ENCODE data around the gene OSBPL3. TPM values are rescaled to one million over a fixed set of nuclear protein-coding genes. Genes with fewer than 3 reads are reported as not detected.

Gene OSBPL3
- total and polyA plus RNA-seq, 4 experiments from 2014 or later: 6.9 to 72.7 (median 40.5) TPM

DNA sequence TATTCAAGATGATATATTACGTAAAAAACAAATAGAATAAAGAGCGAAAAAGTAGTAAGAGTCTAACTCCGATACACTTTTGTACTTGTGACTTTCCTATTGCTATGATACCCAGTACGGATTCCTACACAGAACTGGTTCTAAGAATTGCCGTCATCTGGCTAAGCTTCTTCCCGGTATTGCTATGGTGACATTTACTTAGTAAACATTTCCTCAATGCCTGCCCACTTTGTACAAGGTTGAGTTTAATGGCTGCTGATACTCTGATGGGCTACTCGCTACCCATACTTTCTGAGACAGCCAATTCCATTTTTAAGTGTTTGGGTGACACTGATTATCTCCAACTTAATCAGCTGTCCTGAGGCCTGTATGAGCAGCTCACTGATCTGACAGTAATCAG lies 55.6 kb downstream of the OSBPL3 start:
- DNase-seq: peak in 4 of 5 donors; percentile 14 to 67 (median 49)
- ChIA-PET POLR2A (ENCODE audit: partially characterized antibody) (interaction anchor here (0.8 to 2.6 kb wide), 4 partner anchors 9 to 103 kb away, joined by 3 to 7 read pairs (median 4); partner anchors contain the start of gene OSBPL3), CTCF (ENCODE audit: partially characterized antibody) (interaction anchor here (0.8 to 1.6 kb wide), 6 partner anchors 13 to 147 kb away, joined by 3 to 5 read pairs (median 3); no protein-coding TSS in a partner anchor)
- peak overlapping the region; percentile 25 to 89 (median 71) for H3K27ac Mint-ChIP-seq
- peaks cover 70% of the 10 kb centered on the region for H3K4me1 ChIP-seq (ENCODE audit: insufficient read depth, low read length)
- H3K36me3 Mint-ChIP-seq: no peaks in the 10 kb centered on the region
- peaks cover 56 to 81% (median 68%) of the 10 kb centered on the region in 4 donors for H3K4me1 Mint-ChIP-seq
- intact Hi-C loops (cut with micrococcal nuclease): no loop called here
- no peaks in the 10 kb centered on the region for H3K27me3 ChIP-seq (ENCODE audit: insufficient read depth, low read length)
- H3K4me3 Mint-ChIP-seq: peak overlapping the region in 6 of 8 donors; percentile 11 to 62 (median 35)
- no peaks in the 10 kb centered on the region for H3K36me3 ChIP-seq (ENCODE audit: insufficient read depth, low read length)
- H3K27ac ChIP-seq (ENCODE audit: low read depth, low read length): peak overlapping the region; percentile 10
- H3K9me3 Mint-ChIP-seq: peaks cover 0 to 1% (median 0%) of the 10 kb centered on the region in 8 donors
- H3K27me3 Mint-ChIP-seq: no peaks in the 10 kb centered on the region
- no peak overlapping the region for H3K4me3 ChIP-seq (ENCODE audit: low read length in 2 of 2)
- H3K9me3 ChIP-seq (ENCODE audit: control insufficient read depth in 1 of 2, low read length in 2 of 2): no peaks in the 10 kb centered on the region

DNA sequence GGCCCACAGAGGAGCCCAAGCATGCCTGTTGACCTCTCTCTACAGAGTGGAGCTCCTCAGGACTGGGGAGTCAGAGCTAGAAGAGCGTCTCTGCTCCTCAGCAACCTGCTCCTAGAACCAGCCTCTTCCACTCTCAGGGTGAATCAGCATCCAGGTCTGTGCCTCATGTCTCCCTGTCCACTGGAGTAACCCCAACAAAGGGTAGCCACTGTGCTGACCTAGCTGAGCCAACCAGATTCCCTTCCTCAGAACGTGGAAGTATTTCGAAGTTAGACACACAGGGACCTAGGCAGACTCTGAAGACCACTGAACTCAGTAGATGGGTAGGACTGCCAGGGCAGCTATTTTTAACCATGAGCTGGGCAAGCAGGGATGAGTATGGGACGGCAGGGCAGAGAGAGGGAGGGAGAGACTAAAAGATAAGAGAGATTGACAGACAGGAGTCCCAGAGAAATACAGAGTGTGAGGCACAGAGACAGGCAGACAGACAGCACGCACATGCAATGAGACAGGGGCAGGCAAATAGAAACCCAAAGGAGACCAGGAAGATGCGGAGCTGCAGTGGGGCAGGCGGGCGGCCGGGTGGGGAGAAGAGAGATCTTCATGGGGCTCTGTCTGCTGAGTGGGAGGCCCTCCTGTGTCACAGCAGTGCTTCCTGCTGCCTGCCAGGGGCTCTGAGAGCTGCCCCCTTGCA lies 56.7 kb downstream of the OSBPL3 start:
- H3K36me3 Mint-ChIP-seq: no peaks in the 10 kb centered on the region
- no peaks in the 10 kb centered on the region for H3K27me3 Mint-ChIP-seq
- no peak for DNase-seq
- H3K4me3 Mint-ChIP-seq: peak overlapping the region in 5 of 8 donors; percentile 2 to 47 (median 21)
- Histone ChIP-seq H3K36me3 (ENCODE audit: insufficient read depth, low read length) (no peaks in the 10 kb centered on the region), H3K4me1 (ENCODE audit: insufficient read depth, low read length) (peaks cover 80% of the 10 kb centered on the region), H3K27me3 (ENCODE audit: insufficient read depth, low read length) (no peaks in the 10 kb centered on the region), H3K27ac (ENCODE audit: low read depth, low read length) (peak overlapping the region; percentile 2), H3K4me3 (ENCODE audit: low read length in 2 of 2) (no peak overlapping the region), H3K9me3 (ENCODE audit: control insufficient read depth in 1 of 2, low read length in 2 of 2) (no peaks in the 10 kb centered on the region)
- POLR2A ChIA-PET (ENCODE audit: partially characterized antibody): interaction anchor here (0.8 kb wide), 1 partner anchor 57 kb away, joined by 3 read pairs; no protein-coding TSS in a partner anchor
- CTCF ChIA-PET (ENCODE audit: partially characterized antibody): interaction anchor here (1.1 to 1.5 kb wide), 2 partner anchors 12 to 55 kb away, joined by 4 to 5 read pairs; no protein-coding TSS in a partner anchor
- intact Hi-C loops (cut with micrococcal nuclease): no loop called here
- H3K27ac Mint-ChIP-seq: peak overlapping the region; percentile 39 to 92 (median 84)
- peaks cover 0 to 1% (median 0%) of the 10 kb centered on the region in 8 donors for H3K9me3 Mint-ChIP-seq
- H3K4me1 Mint-ChIP-seq: peaks cover 64 to 88% (median 76%) of the 10 kb centered on the region in 4 donors

DNA sequence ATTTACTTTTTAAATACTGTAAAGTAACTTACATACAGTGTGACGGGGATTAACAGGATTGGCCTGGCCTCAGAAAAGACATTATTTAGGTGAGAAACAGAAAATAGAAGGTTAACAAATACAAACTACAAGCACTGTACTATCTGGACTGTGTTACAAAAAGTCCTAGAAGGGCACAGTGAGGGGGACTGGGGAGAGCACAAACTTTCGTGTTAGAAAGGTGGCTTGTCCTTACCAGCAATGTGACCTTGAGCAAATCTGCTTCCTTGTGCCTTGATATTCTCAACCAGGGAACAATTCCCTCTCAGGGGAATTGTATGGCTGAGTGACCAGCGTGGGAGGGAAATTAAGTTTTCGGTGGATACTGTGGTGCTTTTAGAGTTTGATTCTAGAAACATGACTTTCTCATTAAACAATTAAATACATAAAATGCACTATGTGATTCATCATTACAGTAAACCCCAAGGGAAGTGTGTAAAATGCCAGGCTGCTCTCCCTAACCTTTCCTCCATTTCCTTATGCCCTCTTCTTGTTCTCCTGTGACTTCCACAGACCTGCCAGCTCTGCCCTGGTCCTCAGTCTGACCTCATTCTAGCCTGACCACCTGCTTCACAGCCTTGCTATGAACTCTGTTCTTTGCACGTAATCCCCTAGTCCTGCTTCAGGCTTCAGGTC lies 57.7 kb downstream of the OSBPL3 start:
- Mint-ChIP-seq H3K36me3 (no peaks in the 10 kb centered on the region), H3K4me3 (peak overlapping the region in 4 of 8 donors; percentile 6 to 32 (median 28)), H3K4me1 (peaks cover 65 to 92% (median 81%) of the 10 kb centered on the region in 4 donors), H3K27me3 (no peaks in the 10 kb centered on the region), H3K9me3 (peaks cover 0 to 1% (median 0%) of the 10 kb centered on the region in 8 donors), H3K27ac (peak overlapping the region; percentile 5 to 92 (median 84))
- Histone ChIP-seq H3K9me3 (ENCODE audit: control insufficient read depth in 1 of 2, low read length in 2 of 2) (no peaks in the 10 kb centered on the region), H3K27me3 (ENCODE audit: insufficient read depth, low read length) (no peaks in the 10 kb centered on the region), H3K36me3 (ENCODE audit: insufficient read depth, low read length) (no peaks in the 10 kb centered on the region), H3K4me1 (ENCODE audit: insufficient read depth, low read length) (peaks cover 81% of the 10 kb centered on the region), H3K27ac (ENCODE audit: low read depth, low read length) (no peak overlapping the region), H3K4me3 (ENCODE audit: low read length in 2 of 2) (no peak overlapping the region)
- DNase-seq: no peak
- CTCF ChIA-PET (ENCODE audit: partially characterized antibody): interaction anchor here (1.1 to 1.5 kb wide), 2 partner anchors 10 to 57 kb away, joined by 4 to 5 read pairs; no protein-coding TSS in a partner anchor
- intact Hi-C loops (cut with micrococcal nuclease): no loop called here
- POLR2A ChIA-PET (ENCODE audit: partially characterized antibody): no interaction called here

DNA sequence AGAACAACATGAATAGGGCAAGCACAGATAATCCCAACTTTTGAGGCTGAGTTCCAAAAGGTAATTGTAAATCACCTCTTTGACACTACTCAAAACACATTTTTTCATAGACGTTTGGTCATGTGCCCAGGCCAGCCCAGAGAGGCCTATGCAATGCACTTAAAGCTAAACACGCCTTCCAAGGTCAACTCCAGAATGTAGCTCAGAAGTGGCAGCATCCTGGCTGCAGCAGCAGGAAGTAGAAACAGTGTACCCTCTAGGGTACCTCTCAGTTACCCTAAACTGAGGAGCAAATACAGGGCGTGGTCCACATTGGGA lies 58.7 kb downstream of the OSBPL3 start:
- DNase-seq: no peak
- peak overlapping the region; percentile 5 to 89 (median 42) for H3K27ac Mint-ChIP-seq
- H3K27me3 ChIP-seq (ENCODE audit: insufficient read depth, low read length): no peaks in the 10 kb centered on the region
- H3K36me3 ChIP-seq (ENCODE audit: insufficient read depth, low read length): no peaks in the 10 kb centered on the region
- CTCF ChIA-PET (ENCODE audit: partially characterized antibody): interaction anchor here (1.0 to 1.3 kb wide), 2 partner anchors 10 to 172 kb away, joined by 3 read pairs; no protein-coding TSS in a partner anchor
- POLR2A ChIA-PET (ENCODE audit: partially characterized antibody): no interaction called here
- H3K9me3 Mint-ChIP-seq: peaks cover 0 to 1% (median 0%) of the 10 kb centered on the region in 8 donors
- H3K4me3 Mint-ChIP-seq: peak overlapping the region in 6 of 8 donors; percentile 11 to 70 (median 49)
- no peaks in the 10 kb centered on the region for H3K27me3 Mint-ChIP-seq
- H3K27ac ChIP-seq (ENCODE audit: low read depth, low read length): no peak overlapping the region
- no peaks in the 10 kb centered on the region for H3K9me3 ChIP-seq (ENCODE audit: control insufficient read depth in 1 of 2, low read length in 2 of 2)
- no peaks in the 10 kb centered on the region for H3K36me3 Mint-ChIP-seq
- peaks cover 86% of the 10 kb centered on the region for H3K4me1 ChIP-seq (ENCODE audit: insufficient read depth, low read length)
- intact Hi-C loops (cut with micrococcal nuclease): no loop called here
- H3K4me1 Mint-ChIP-seq: peaks cover 63 to 95% (median 82%) of the 10 kb centered on the region in 4 donors
- H3K4me3 ChIP-seq (ENCODE audit: low read length in 2 of 2): no peak overlapping the region

DNA sequence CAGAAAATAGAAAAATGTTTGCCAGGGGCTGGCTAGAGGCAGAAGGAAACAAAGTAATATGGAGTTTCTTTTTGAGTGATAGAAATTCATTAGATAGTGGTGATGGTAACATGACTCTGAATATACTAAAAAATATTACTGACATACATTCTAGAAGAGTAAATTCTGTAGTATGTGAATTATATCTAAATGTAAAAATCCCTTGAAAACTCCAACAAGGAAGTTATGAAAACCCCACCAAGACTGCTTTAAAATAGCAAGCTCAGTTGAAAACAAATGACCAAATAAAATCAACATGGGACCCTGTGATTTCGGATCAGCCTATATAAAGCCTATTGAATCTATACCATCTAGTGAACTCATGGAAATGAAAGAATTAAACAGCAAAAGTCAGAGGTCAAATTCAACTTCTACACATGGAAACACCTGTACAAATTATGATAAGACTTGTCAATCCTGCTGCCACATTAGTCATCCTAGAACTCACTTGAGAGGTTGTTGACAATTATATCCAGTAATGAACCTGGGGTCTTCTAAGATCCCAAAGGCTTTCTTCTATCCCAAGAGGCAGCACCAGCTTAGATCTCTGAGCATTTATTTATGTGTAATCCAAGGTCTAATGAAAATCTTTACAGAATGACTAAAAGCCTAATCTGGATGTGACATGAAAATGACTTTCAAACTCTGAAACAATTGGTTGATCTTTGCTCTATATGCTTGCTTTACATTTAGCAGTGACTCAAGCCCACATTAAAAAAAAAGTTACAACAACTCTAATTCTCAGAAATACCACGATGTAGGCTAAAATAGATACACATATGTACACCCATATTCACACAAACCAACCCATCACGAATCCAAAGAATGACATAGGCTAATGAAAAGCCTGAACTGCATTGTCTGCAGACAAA lies 59.3 kb downstream of the OSBPL3 start:
- Mint-ChIP-seq H3K36me3 (no peaks in the 10 kb centered on the region), H3K27ac (peak overlapping the region; percentile 5 to 89 (median 32)), H3K4me1 (peaks cover 63 to 96% (median 81%) of the 10 kb centered on the region in 4 donors), H3K27me3 (no peaks in the 10 kb centered on the region), H3K4me3 (peak overlapping the region in 5 of 8 donors; percentile 11 to 70 (median 43)), H3K9me3 (peaks cover 0 to 1% (median 0%) of the 10 kb centered on the region in 8 donors)
- H3K27ac ChIP-seq (ENCODE audit: low read depth, low read length): no peak overlapping the region
- H3K36me3 ChIP-seq (ENCODE audit: insufficient read depth, low read length): no peaks in the 10 kb centered on the region
- H3K9me3 ChIP-seq (ENCODE audit: control insufficient read depth in 1 of 2, low read length in 2 of 2): no peaks in the 10 kb centered on the region
- CTCF ChIA-PET (ENCODE audit: partially characterized antibody): interaction anchor here (1.0 to 1.3 kb wide), 3 partner anchors 9 to 173 kb away, joined by 3 to 4 read pairs (median 3); no protein-coding TSS in a partner anchor
- H3K4me3 ChIP-seq (ENCODE audit: low read length in 2 of 2): no peak overlapping the region
- H3K4me1 ChIP-seq (ENCODE audit: insufficient read depth, low read length): peaks cover 80% of the 10 kb centered on the region
- intact Hi-C loops (cut with micrococcal nuclease): no loop called here
- H3K27me3 ChIP-seq (ENCODE audit: insufficient read depth, low read length): no peaks in the 10 kb centered on the region
- POLR2A ChIA-PET (ENCODE audit: partially characterized antibody): no interaction called here
- no peak for DNase-seq

DNA sequence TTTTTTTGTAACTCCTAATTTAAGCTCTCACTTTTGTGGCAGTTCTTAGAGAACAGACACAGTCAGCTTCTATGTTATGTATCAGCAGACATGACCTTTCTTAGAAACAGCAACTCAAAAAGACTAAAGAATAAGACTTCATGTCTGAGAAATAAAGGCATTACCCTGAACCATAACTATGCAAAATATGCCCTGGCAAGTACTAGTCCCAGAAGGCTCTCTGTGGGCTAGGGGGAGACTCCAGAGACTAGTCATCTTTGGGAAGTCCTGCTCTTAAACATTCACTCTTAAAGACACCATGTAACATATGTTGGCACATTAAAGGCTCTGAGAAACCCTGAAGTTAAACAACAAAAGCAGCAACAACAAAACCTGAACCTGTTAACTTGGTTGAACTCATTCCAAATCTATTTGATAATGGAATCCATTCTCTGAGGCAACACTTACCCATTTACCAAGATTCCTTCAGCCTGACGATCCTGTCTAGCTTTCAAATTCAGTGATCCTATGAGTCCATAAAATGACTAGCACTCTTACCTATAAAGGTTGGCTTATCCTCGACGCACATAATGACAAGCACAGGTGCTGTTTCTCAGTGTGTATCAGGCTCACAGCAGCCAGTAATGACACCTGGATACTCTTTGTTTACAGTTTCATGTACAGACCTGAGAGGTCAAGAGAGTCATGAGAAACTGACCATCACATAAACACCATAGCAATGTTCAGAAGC lies 62.3 kb downstream of the OSBPL3 start:
- Histone ChIP-seq H3K4me1 (ENCODE audit: insufficient read depth, low read length) (peaks cover 76% of the 10 kb centered on the region), H3K27me3 (ENCODE audit: insufficient read depth, low read length) (no peaks in the 10 kb centered on the region), H3K36me3 (ENCODE audit: insufficient read depth, low read length) (no peaks in the 10 kb centered on the region), H3K9me3 (ENCODE audit: control insufficient read depth in 1 of 2, low read length in 2 of 2) (no peaks in the 10 kb centered on the region), H3K27ac (ENCODE audit: low read depth, low read length) (no peak overlapping the region), H3K4me3 (ENCODE audit: low read length in 2 of 2) (no peak overlapping the region)
- H3K9me3 Mint-ChIP-seq: peaks cover 0 to 1% (median 0%) of the 10 kb centered on the region in 8 donors
- H3K4me1 Mint-ChIP-seq: peaks cover 63 to 97% (median 80%) of the 10 kb centered on the region in 4 donors
- no peak for DNase-seq
- H3K36me3 Mint-ChIP-seq: peaks cover 0 to 4% of the 10 kb centered on the region in 2 donors
- H3K27me3 Mint-ChIP-seq: no peaks in the 10 kb centered on the region
- ChIA-PET POLR2A (ENCODE audit: partially characterized antibody) (interaction anchor here (0.8 to 1.7 kb wide), 2 partner anchors 61 to 63 kb away, joined by 3 to 4 read pairs; partner anchors contain the start of gene OSBPL3), CTCF (ENCODE audit: partially characterized antibody) (no interaction called here)
- peak overlapping the region in 1 of 8 donors; percentile 69 for H3K4me3 Mint-ChIP-seq
- peak overlapping the region in 1 of 7 donors; percentile 22 for H3K27ac Mint-ChIP-seq
- intact Hi-C loops (cut with micrococcal nuclease): no loop called here
